Measurements from ENCODE around the gene SLC34A2.

SLC34A2 gene

GRCh38 chr4:25663781-25664180 is 8.1 kb downstream of the SLC34A2 start:
- DNase-seq, result no peak

- DNase-seq, result no peak
Measured at GRCh38 chr4:25666031-25666630, 10.5 kb downstream of the SLC34A2 start.

- no peak for DNase-seq
Measured at GRCh38 chr4:25667931-25668557, 12.4 kb downstream of the SLC34A2 start.

GRCh38 chr4:25670991-25671390 is 15.3 kb downstream of the SLC34A2 start:
- DNase-seq, result no peak

GRCh38 chr4:25672756-25673155 is 17.1 kb downstream of the SLC34A2 start:
- no peak for DNase-seq

- no peak for DNase-seq
Measured at GRCh38 chr4:25674386-25674785, 18.7 kb downstream of the SLC34A2 start.

GRCh38 chr4:25676221-25676620 is 20.6 kb downstream of the SLC34A2 start:
- DNase-seq, result no peak

- DNase-seq, result no peak
Measured at GRCh38 chr4:25677157-25677556, 21.5 kb downstream of the SLC34A2 start.

- no peak for DNase-seq
Measured at GRCh38 chr4:25677943-25678342, 22.3 kb downstream of the SLC34A2 start.

GRCh38 chr4:25687773-25688172 is 32.1 kb downstream of the SLC34A2 start:
- DNase-seq, result no peak

- DNase-seq, result peak; percentile 2
Measured at GRCh38 chr4:25694466-25694865, 38.8 kb downstream of the SLC34A2 start.

GRCh38 chr4:25696409-25696808 is 40.8 kb downstream of the SLC34A2 start:
- no peak for DNase-seq

- no peak for DNase-seq
Measured at GRCh38 chr4:25697516-25697915, 41.9 kb downstream of the SLC34A2 start.

- DNase-seq, result no peak
Measured at GRCh38 chr4:25700661-25701060, 45.0 kb downstream of the SLC34A2 start.

- peak; percentile 2 for DNase-seq
Measured at GRCh38 chr4:25702848-25703247, 47.2 kb downstream of the SLC34A2 start.

- peak; percentile 13 for DNase-seq
Measured at GRCh38 chr4:25703731-25704388, 48.2 kb downstream of the SLC34A2 start.

GRCh38 chr4:25704516-25704915 is 48.9 kb downstream of the SLC34A2 start:
- DNase-seq, result no peak

GRCh38 chr4:25710637-25711036 is 55.0 kb downstream of the SLC34A2 start:
- no peak for DNase-seq

- no peak for DNase-seq
Measured at GRCh38 chr4:25712611-25713010, 57.0 kb downstream of the SLC34A2 start.

GRCh38 chr4:25713812-25714211 is 58.2 kb downstream of the SLC34A2 start:
- DNase-seq, result no peak

GRCh38 chr4:25722964-25723363 is 67.3 kb downstream of the SLC34A2 start:
- no peak for DNase-seq

- no peak for DNase-seq
Measured at GRCh38 chr4:25723409-25723808, 67.8 kb downstream of the SLC34A2 start.

- DNase-seq, result no peak
Measured at GRCh38 chr4:25725870-25726269, 70.2 kb downstream of the SLC34A2 start.

- DNase-seq, result no peak
Measured at GRCh38 chr4:25727711-25728493, 72.3 kb downstream of the SLC34A2 start.

Data from HCEC 1CT (cell line).